ENCODE measurements around the gene MRRF.

MRRF gene, protein sequence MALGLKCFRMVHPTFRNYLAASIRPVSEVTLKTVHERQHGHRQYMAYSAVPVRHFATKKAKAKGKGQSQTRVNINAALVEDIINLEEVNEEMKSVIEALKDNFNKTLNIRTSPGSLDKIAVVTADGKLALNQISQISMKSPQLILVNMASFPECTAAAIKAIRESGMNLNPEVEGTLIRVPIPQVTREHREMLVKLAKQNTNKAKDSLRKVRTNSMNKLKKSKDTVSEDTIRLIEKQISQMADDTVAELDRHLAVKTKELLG

DNA sequence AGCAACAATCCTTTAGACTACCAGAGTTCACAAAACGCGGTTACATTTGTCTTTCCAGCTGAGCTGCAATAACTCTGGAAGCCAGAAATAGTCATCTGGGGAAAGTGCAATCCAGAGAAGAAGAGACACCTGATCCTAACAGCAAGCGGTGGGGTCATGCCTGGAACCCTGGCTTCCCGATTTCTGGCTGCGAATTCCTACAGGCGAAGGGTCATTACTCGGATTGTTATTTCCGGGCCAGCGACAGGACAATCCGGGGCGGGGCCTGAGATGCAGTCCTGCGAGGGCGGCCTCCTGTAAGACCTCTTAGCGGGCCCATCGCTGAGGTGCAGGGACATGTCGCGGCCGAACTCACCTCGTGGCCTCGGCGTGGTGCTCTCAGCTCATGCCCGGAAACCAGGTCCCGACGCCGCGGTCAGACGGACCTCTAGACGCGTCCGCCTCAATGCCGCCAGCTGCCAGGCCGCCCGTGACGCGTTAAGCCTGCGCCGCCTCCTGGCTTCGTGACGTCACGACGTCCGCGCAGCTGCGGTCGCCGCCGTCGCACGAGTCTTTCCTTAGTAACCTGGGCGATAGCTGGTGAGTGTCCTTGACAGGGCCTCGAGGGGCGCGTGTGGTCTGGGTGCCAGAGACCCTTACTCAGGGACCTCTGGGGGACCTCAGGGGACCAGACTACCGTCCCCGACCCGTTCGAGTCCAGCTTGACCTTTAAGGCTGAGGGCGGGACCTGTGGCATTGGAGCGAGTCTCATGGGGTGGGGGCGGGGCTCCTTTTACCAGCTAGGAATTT, at the start of gene MRRF, which contains the start of gene RBM18:
Gene MRRF (plus strand): TSS at position 523 of the 789 bp plus-strand sequence. CDS start 6,010 bp downstream, outside the sequence.
Gene RBM18 (minus strand): TSS at position 481 of the 789 bp plus-strand sequence. CDS start 3,348 bp downstream, outside the sequence.
- DNase-seq (ENCODE audit: low read depth) = peak; percentile 92
- H3K4me3 ChIP-seq (ENCODE audit: low read length) = peak within 1 kb of the TSS; percentile 89
- TF ChIP-seq, protein P1, sequence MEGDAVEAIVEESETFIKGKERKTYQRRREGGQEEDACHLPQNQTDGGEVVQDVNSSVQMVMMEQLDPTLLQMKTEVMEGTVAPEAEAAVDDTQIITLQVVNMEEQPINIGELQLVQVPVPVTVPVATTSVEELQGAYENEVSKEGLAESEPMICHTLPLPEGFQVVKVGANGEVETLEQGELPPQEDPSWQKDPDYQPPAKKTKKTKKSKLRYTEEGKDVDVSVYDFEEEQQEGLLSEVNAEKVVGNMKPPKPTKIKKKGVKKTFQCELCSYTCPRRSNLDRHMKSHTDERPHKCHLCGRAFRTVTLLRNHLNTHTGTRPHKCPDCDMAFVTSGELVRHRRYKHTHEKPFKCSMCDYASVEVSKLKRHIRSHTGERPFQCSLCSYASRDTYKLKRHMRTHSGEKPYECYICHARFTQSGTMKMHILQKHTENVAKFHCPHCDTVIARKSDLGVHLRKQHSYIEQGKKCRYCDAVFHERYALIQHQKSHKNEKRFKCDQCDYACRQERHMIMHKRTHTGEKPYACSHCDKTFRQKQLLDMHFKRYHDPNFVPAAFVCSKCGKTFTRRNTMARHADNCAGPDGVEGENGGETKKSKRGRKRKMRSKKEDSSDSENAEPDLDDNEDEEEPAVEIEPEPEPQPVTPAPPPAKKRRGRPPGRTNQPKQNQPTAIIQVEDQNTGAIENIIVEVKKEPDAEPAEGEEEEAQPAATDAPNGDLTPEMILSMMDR (IDR thresholded peaks at IDR 0.05; ENCODE audit: insufficient read depth, low read depth, low read length, missing control alignments) = no peak

DNA sequence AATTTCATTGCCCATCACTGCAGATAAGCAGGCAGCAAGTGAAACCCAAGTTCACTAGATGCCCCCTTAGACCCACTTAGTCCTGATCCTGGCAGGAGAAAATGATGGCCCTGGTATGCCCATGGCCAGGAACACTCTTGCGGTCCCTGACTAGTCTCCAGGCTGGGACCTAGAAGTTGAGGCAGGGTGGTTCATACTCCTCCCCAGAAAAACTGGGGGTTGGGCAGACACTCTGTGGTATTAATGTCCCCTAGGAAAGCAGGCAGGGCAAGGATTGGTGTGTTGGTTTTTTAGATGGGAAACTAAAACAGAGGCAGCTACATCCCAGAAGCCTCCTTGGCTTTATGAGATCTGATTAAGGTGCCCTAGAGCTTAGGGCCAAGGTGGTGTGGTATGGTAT, 49.0 kb upstream of the MRRF start:
- H3K4me3 ChIP-seq (ENCODE audit: low read length) = no peak overlapping the region
- DNase-seq (ENCODE audit: low read depth) = no peak
- TF ChIP-seq, protein P1 (IDR thresholded peaks at IDR 0.05; ENCODE audit: insufficient read depth, low read depth, low read length, missing control alignments) = no peak

DNA sequence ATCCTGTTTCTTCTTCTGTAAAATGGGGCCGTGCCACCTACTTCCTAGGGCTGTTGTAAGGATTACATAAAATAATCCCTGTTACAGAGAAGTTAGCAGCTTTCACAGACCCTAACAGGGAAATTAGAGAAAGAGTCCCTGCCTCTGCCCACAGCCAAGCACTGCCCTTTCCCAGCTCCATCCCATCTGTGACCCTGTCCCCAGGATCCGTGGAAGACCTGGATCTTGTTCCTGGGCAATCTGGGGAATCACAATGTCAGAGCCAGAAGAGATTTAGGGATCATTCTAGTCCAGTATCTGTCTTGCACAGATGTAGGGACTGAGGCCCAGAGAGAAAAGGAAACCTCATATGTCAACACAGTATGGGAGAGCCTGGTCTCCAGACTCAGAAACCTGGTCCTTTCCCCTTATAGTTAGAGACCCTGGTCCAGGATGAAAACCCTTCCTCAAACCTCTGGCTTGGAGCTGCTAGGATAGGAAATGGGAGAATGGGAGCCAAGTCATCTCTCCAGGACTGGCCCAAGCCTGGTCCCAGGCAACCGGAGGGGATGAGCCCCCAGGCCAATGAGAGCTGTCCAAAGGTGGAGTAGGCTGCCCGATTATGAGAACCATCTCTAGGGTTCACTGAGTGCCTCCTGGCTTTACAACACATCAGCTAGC, 48.4 kb upstream of the MRRF start:
- H3K4me3 ChIP-seq (ENCODE audit: low read length) = no peak overlapping the region
- TF ChIP-seq, protein P1 (IDR thresholded peaks at IDR 0.05; ENCODE audit: insufficient read depth, low read depth, low read length, missing control alignments) = no peak
- DNase-seq (ENCODE audit: low read depth) = no peak

DNA sequence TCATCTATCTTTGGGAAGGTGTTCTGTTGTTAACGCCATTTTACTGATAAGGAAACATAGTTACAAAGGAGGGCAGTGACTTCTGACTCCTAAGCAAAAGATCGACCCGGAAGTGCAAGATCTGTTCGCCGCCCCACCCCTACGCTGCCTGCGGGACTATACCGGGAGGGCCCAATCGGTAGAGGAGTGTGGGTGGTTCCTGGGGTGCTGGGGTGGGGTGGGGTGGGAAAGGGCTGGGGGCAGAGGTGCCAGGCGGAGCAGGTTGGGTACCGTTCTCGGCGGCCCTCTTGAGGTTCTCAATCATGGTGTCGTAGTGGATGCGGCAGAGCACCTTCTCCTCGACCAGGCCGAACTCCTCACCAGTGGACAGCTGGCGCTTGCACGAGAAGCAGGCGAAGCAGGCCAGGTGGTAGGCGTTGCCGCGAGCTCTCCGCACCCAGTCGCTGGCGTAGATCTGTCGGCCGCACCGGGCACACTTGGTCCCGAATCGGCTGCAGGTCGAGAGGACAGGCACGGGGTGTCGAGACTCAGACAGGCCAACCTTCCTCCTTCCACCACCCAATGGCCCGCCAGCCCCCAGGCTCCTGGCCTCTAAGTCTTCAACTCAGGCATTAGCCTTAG, 47.8 kb upstream of the MRRF start:
- H3K4me3 ChIP-seq (ENCODE audit: low read length) = no peak overlapping the region
- no peak for DNase-seq (ENCODE audit: low read depth)
- TF ChIP-seq, protein P1 (IDR thresholded peaks at IDR 0.05; ENCODE audit: insufficient read depth, low read depth, low read length, missing control alignments) = no peak

DNA sequence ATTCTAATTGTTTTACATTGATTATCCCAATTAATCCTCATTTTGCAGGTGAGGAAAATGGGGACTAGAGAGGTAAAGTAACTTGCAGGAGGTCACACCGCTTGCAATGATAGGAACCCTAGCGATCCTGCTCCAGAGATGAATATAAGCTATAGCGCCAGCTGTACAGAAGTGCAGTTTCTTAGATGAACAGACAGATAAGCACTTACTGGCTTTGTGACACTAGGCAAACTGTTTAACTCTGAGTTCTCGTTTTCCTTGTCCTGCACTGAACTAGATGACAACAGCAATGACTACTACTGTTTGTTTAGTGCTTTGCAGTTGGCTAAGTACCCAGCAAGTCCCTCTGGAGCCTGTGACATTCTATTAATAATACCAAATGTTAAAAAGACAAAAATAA, 47.0 kb upstream of the MRRF start:
- no peak for DNase-seq (ENCODE audit: low read depth)
- H3K4me3 ChIP-seq (ENCODE audit: low read length) = no peak overlapping the region
- TF ChIP-seq, protein P1 (IDR thresholded peaks at IDR 0.05; ENCODE audit: insufficient read depth, low read depth, low read length, missing control alignments) = no peak

DNA sequence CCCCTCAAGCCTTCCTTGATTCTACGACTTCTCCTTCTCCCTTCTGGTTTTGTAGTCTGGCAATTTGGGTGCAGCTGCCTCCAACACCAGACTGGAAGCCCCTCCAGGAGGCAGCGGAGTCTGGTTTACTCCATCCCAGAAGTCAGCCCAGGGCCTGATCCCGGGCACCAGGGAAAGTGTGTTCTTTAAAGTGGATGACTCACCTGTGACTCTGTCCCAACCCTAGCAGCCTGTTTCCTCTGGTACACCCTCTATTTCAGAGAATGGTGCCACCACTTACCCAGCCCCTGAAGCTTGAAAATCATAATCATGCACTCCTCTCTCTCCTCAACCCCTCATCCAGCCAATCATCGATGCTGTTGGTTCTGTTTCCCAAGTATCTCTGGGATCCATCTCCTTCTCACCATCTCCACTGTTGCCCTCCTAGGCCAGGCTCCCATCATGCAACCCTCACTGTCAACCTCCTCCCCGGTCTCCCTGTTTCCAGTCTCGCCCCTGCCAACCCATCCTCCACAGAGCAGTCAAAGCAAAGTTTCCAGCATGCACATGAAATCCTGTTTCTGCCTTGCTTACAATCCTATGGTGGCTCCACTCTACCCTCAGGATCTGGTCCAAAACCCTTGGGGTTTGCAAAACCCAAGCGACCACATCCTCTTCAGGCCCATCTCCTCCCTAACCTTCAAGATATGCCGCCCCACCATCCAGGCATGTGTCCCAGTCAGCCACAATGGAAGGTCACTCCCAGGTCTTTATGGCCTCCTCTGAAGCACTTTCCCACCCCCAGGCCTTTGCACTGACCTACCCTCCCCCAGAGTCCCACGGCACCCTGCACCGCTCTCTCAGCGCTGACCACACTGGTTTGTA, 46.4 kb upstream of the MRRF start:
- H3K4me3 ChIP-seq (ENCODE audit: low read length) = no peak overlapping the region
- peak; percentile 28 for DNase-seq (ENCODE audit: low read depth)
- TF ChIP-seq, protein P1 (IDR thresholded peaks at IDR 0.05; ENCODE audit: insufficient read depth, low read depth, low read length, missing control alignments) = no peak

All from epithelial cell of esophagus (primary cell).